ENCODE measurements around the gene FOXP1. TPM values are rescaled to one million over a fixed set of nuclear protein-coding genes. Genes with fewer than 3 reads are reported as not detected.

The FOXP1 gene
- total RNA-seq, 1 donor, result 455 TPM

GRCh38 chr3:71389911-71390573, 193.5 kb downstream of the FOXP1 start:
- Histone ChIP-seq H3K9me3 (ENCODE audit: low read depth, low read length) (no peaks in the 10 kb centered on the region), H3K4me3 (ENCODE audit: low read length) (peak overlapping the region; percentile 0), H3K4me1 (ENCODE audit: insufficient read depth, low read length) (peaks cover 57% of the 10 kb centered on the region), H3K27me3 (ENCODE audit: insufficient read depth, low read length) (no peaks in the 10 kb centered on the region)

- no peak overlapping the region for H3K4me3 ChIP-seq (ENCODE audit: low read length)
- peaks cover 62% of the 10 kb centered on the region for H3K4me1 ChIP-seq (ENCODE audit: insufficient read depth, low read length)
- H3K9me3 ChIP-seq (ENCODE audit: low read depth, low read length), result no peaks in the 10 kb centered on the region
- H3K27me3 ChIP-seq (ENCODE audit: insufficient read depth, low read length), result no peaks in the 10 kb centered on the region
Observed at GRCh38 chr3:71389191-71389590, 194.3 kb downstream of the FOXP1 start.

DNA sequence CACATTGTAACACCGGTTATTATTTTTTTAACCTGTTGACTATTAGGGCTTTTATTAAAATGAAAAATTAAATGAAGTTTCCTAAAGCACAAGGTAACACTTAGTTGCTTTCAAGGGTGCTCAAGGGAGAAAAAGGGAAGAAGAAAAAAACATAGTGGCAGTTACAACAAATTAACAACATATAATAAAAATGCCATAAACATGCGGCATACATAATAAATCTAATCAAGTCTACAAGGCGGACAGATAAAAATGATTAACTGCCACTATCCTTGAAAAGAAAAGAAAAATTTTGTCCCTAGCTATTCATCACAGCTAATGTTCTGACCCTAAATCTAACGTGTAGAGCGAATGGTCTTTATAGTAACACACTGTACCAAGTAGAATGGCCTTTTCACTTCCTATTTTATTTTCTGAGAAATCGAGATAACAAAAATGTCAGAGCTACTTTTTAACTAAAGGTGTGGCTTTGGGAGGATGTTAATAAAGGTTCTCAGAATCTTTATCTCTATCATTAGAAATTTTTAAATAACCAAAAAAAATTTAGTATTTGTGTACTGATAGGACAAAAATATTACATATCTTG, 194.9 kb downstream of the FOXP1 start:
- Histone ChIP-seq H3K9me3 (ENCODE audit: low read depth, low read length) (no peaks in the 10 kb centered on the region), H3K4me1 (ENCODE audit: insufficient read depth, low read length) (peaks cover 63% of the 10 kb centered on the region), H3K4me3 (ENCODE audit: low read length) (no peak overlapping the region), H3K27me3 (ENCODE audit: insufficient read depth, low read length) (no peaks in the 10 kb centered on the region)

- Histone ChIP-seq H3K4me3 (ENCODE audit: low read length) (no peak overlapping the region), H3K4me1 (ENCODE audit: insufficient read depth, low read length) (peaks cover 67% of the 10 kb centered on the region), H3K27me3 (ENCODE audit: insufficient read depth, low read length) (no peaks in the 10 kb centered on the region), H3K9me3 (ENCODE audit: low read depth, low read length) (no peaks in the 10 kb centered on the region)
Observed at GRCh38 chr3:71387586-71387985, 195.9 kb downstream of the FOXP1 start.

GRCh38 chr3:71384837-71385716, 198.5 kb downstream of the FOXP1 start:
- H3K4me1 ChIP-seq (ENCODE audit: insufficient read depth, low read length), result peaks cover 51% of the 10 kb centered on the region
- no peaks in the 10 kb centered on the region for H3K9me3 ChIP-seq (ENCODE audit: low read depth, low read length)
- H3K4me3 ChIP-seq (ENCODE audit: low read length), result no peak overlapping the region
- no peaks in the 10 kb centered on the region for H3K27me3 ChIP-seq (ENCODE audit: insufficient read depth, low read length)

DNA sequence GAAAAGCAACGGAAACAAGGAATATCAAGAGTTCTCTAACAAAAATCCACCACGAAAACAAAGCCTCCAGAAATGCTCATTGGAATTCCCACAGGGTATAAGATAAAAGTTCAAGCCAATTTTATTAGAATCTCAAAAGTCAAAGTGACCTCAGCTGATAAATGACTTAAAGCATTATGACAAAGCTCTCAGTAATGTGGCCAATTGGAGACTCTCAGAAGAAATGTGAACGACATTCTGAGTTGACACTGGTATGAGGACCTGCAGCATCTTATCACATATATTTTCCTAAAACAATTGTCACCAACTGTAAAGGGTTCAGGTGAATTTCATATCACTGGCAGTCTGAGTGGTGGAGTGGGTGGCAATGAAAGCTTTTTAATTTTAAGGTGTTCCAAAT, 199.1 kb downstream of the FOXP1 start:
- Histone ChIP-seq H3K4me1 (ENCODE audit: insufficient read depth, low read length) (peaks cover 45% of the 10 kb centered on the region), H3K4me3 (ENCODE audit: low read length) (no peak overlapping the region), H3K9me3 (ENCODE audit: low read depth, low read length) (no peaks in the 10 kb centered on the region), H3K27me3 (ENCODE audit: insufficient read depth, low read length) (no peaks in the 10 kb centered on the region)

DNA sequence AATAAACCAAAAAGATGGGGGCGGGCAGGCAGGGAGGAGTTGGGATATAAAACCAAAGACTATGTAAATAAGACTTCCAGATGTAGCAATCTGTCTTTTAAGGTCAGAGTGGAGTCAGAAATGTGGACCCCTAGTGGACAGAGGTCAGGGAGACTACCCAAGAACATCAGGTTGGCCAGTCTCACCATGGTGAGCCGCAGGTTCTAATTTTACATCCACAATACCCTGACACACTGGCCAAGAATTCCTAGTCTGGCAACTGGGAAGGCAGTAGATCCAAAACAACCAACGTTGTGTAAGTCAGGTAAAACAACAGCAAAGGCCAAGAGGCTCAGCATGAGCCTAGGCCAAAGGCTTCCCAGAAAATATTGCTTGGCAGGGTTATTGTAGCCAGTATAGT, 203.4 kb downstream of the FOXP1 start:
- Histone ChIP-seq H3K9me3 (ENCODE audit: low read depth, low read length) (no peaks in the 10 kb centered on the region), H3K27me3 (ENCODE audit: insufficient read depth, low read length) (no peaks in the 10 kb centered on the region), H3K4me3 (ENCODE audit: low read length) (no peak overlapping the region), H3K4me1 (ENCODE audit: insufficient read depth, low read length) (peaks cover 27% of the 10 kb centered on the region)

- H3K27me3 ChIP-seq (ENCODE audit: insufficient read depth, low read length), result no peaks in the 10 kb centered on the region
- no peaks in the 10 kb centered on the region for H3K9me3 ChIP-seq (ENCODE audit: low read depth, low read length)
- no peak overlapping the region for H3K4me3 ChIP-seq (ENCODE audit: low read length)
- H3K4me1 ChIP-seq (ENCODE audit: insufficient read depth, low read length), result peaks cover 11% of the 10 kb centered on the region
Observed at GRCh38 chr3:71378509-71378908, 205.0 kb downstream of the FOXP1 start.

DNA sequence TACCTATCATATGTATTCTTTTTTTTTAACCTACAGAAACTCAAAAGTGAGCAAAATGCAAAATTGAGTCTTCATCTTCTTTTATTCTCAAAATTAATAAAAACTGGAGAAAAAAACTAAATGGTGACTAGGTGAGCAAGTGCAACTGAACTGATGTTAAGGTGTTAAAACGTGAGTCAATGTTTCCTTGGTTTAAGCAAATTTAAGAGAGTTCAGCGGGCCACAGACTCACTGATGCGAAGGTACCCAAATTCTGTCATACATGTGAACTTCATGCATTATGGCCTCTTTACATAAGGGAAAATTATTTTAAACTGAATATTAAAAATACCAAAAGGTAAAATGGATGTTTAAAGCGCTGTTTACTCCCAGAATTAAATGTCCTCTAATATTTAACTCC, 206.6 kb downstream of the FOXP1 start:
- Histone ChIP-seq H3K27me3 (ENCODE audit: insufficient read depth, low read length) (no peaks in the 10 kb centered on the region), H3K4me1 (ENCODE audit: insufficient read depth, low read length) (peaks cover 13% of the 10 kb centered on the region), H3K4me3 (ENCODE audit: low read length) (no peak overlapping the region)

DNA sequence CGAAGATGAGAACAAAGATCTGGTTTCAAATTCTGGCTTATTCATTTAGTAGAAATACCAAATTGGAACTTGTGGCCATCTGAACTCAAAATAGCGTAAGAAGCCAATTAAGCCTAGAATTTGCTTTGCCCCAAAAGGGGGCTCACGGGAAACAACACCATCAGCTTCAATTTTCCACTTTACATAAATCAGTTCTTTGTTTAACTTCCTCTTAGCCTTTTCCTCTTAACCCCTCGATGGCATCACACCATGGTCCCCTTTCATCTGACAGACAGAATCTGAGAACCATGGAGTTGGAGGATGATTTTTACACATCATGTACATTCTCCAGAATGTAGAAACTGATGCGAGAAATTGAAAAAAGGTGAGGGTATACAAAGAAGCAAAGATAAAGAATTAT, 207.0 kb downstream of the FOXP1 start:
- H3K4me1 ChIP-seq (ENCODE audit: insufficient read depth, low read length), result peaks cover 17% of the 10 kb centered on the region

More for the DNA sequence above, 206.6 kb downstream of the FOXP1 start:
- no peaks in the 10 kb centered on the region for H3K9me3 ChIP-seq (ENCODE audit: low read depth, low read length)

GRCh38 chr3:71374582-71374981, 208.9 kb downstream of the FOXP1 start:
- H3K9me3 ChIP-seq (ENCODE audit: low read depth, low read length), result no peaks in the 10 kb centered on the region
- H3K4me3 ChIP-seq (ENCODE audit: low read length), result no peak overlapping the region
- H3K27me3 ChIP-seq (ENCODE audit: insufficient read depth, low read length), result no peaks in the 10 kb centered on the region
- peaks cover 18% of the 10 kb centered on the region for H3K4me1 ChIP-seq (ENCODE audit: insufficient read depth, low read length)

More for the DNA sequence above, 207.0 kb downstream of the FOXP1 start:
- Histone ChIP-seq H3K4me3 (ENCODE audit: low read length) (no peak overlapping the region), H3K9me3 (ENCODE audit: low read depth, low read length) (no peaks in the 10 kb centered on the region), H3K27me3 (ENCODE audit: insufficient read depth, low read length) (no peaks in the 10 kb centered on the region)

DNA sequence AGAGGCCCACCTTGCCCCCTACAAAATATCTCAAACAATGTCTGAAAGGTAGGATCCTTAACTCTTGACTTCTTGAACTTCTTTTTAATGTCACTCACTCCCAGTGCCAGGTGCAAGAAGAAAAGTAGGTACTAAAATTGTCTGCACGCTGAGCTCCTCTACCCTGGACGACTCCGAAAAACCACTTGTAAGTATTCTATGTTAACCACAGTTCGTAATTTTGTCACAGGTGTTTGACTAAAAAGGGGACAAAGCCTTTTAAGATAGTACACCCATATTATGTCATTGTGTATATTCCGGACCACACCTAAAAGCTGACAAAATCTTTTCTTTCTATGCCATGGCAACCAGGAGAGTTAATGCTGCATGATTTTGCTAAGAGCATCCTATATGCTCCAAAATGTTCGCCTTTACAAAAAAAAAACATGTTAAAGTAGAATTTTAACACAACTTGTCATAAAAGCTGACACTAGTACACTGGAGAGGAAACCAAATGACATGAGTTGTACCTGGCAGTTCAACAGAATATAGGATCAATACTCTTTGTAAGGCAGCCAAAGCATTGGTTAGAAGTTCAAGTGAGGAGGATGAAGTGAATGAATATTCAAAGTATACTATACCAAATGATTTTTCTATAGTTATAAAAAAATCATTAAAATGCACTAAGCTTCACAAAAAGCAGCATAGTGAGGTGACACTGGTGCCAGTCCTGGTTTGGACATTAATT, 210.5 kb downstream of the FOXP1 start:
- Histone ChIP-seq H3K9me3 (ENCODE audit: low read depth, low read length) (no peaks in the 10 kb centered on the region), H3K4me1 (ENCODE audit: insufficient read depth, low read length) (peaks cover 18% of the 10 kb centered on the region), H3K4me3 (ENCODE audit: low read length) (no peak overlapping the region), H3K27me3 (ENCODE audit: insufficient read depth, low read length) (no peaks in the 10 kb centered on the region)

GRCh38 chr3:71372241-71372768, 211.2 kb downstream of the FOXP1 start:
- Histone ChIP-seq H3K4me1 (ENCODE audit: insufficient read depth, low read length) (peaks cover 18% of the 10 kb centered on the region), H3K4me3 (ENCODE audit: low read length) (no peak overlapping the region), H3K9me3 (ENCODE audit: low read depth, low read length) (no peaks in the 10 kb centered on the region), H3K27me3 (ENCODE audit: insufficient read depth, low read length) (no peaks in the 10 kb centered on the region)

DNA sequence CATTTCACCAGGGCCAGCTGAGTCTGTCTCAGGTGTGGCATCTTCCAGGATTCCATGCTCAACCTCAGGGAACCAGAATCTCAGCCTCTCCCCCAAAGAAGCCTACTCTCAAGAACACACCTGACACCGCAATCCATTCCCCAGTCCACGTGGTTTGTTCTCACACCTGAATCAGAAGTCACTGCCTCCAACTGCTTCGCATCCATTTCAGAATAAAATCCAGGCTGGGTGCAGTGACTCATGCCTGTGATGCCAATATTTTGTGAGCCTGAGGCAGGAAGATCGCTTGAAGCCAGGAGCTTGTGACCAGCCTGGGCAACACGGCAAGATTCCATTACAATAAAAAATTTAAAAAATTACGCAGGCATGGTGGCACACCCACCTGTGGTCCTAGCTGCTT, 212.2 kb downstream of the FOXP1 start:
- H3K9me3 ChIP-seq (ENCODE audit: low read depth, low read length), result no peaks in the 10 kb centered on the region
- peaks cover 22% of the 10 kb centered on the region for H3K4me1 ChIP-seq (ENCODE audit: insufficient read depth, low read length)
- no peaks in the 10 kb centered on the region for H3K27me3 ChIP-seq (ENCODE audit: insufficient read depth, low read length)
- H3K4me3 ChIP-seq (ENCODE audit: low read length), result no peak overlapping the region

DNA sequence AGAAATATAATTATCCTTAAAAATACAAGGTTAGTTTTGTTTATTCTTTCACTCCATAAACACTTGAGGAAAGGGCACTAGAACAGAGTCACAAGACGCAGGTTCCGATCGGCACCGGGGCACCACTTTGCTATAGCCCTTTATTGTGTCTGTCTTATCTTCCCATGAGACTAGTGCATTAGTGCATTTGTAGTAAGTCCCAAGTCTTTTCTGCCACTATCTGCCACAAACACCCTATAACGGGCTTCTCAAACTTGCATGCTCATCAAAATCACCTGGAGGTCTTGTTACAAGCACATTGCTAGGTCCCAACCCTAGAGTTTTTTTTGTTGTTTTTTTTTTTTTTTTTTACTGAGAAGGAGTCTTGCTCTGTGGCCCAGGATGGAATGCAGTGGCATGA, 213.1 kb downstream of the FOXP1 start:
- Histone ChIP-seq H3K27me3 (ENCODE audit: insufficient read depth, low read length) (no peaks in the 10 kb centered on the region), H3K4me1 (ENCODE audit: insufficient read depth, low read length) (peaks cover 25% of the 10 kb centered on the region), H3K9me3 (ENCODE audit: low read depth, low read length) (no peaks in the 10 kb centered on the region), H3K4me3 (ENCODE audit: low read length) (no peak overlapping the region)

All from mononuclear cell (primary cell).